GM12801 (cell line): Measurements from ENCODE around the gene PCED1A.

Source experiments
- TF ChIP-seq, protein P1 (sequence below): IDR thresholded peaks from one replicate; pipeline ENCODE4 v1.5.1; 2011; ENCODE audit warnings: control low read depth; ENCODE audit not compliant: insufficient read length; ENCODE audit errors: extremely low read depth

The PCED1A gene

DNA sequence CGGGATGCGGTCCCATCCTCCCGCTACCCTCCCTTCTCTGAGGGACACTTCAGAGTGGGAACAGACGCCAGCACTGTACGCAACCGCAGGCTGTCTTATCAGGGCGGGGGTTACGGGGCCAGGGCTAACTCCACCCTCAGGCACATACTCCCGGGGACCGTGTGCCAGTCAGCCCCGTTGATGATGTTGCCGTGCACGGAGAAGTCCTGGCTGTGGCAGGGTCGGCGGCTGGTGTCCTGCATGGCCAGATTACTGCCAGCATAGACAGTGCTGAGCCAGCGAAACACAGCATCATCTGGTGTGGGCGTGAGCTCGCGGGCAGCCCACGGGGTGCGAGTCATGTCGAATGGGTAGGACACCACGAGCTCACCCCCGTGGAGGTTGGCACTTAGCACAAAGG lies 45.0 kb downstream of the PCED1A start:
- TF ChIP-seq, protein P1, sequence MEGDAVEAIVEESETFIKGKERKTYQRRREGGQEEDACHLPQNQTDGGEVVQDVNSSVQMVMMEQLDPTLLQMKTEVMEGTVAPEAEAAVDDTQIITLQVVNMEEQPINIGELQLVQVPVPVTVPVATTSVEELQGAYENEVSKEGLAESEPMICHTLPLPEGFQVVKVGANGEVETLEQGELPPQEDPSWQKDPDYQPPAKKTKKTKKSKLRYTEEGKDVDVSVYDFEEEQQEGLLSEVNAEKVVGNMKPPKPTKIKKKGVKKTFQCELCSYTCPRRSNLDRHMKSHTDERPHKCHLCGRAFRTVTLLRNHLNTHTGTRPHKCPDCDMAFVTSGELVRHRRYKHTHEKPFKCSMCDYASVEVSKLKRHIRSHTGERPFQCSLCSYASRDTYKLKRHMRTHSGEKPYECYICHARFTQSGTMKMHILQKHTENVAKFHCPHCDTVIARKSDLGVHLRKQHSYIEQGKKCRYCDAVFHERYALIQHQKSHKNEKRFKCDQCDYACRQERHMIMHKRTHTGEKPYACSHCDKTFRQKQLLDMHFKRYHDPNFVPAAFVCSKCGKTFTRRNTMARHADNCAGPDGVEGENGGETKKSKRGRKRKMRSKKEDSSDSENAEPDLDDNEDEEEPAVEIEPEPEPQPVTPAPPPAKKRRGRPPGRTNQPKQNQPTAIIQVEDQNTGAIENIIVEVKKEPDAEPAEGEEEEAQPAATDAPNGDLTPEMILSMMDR = no peak

DNA sequence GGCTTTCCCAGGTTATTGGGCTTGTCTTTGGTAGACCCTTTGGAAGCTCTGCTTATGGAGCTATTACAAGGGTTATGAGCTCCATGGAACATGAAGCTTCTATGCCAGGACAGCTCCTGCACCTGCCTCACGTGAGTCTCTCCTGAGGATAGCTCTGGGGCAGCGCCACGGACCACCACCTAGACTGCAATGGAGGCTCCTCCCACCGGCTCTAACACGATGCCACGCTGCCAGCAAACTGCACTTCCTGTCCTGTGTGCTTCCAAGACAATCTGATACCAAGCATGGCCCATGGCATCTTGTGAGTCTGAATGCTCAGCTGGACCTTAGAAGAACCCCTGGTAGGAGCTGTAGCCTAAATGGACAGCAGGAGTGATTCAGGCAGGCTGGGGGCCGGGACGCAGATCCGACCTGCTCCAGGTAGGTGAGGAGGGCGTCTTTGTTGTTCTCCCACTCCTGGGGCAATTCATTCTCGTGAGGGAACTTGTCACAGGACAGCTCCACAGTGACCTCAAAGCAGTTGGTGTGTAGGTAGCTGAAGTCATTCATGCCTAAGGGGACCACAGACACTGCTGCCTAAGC lies 45.5 kb downstream of the PCED1A start:
- TF ChIP-seq, protein P1 = no peak

DNA sequence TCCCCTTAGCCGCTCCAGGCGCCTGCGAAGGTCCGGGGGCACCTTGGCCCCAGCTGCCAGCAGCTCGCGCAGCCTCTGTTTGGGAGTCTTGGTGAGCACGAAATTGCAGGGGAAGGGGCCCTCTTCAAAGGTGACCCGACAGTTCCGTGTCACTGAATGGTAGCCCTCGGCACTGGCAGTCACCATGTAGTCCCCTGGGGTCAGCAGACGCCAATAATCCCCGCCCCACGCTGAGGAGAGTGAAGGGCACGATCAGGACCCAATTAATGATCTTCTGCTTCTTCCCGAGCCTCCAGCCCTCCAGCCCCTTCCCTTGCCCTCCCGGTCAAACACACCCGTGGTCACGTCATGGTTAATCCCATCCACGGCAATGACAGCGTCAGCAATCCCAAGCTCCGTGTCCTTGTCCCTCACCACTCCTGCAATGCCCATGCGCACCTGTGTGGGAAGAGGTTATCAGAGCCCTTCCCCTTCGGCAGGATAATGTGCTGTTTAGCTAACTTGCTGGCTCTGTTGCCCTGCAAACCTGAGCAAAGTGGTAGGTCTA lies 46.2 kb downstream of the PCED1A start:
- TF ChIP-seq, protein P1 = no peak

DNA sequence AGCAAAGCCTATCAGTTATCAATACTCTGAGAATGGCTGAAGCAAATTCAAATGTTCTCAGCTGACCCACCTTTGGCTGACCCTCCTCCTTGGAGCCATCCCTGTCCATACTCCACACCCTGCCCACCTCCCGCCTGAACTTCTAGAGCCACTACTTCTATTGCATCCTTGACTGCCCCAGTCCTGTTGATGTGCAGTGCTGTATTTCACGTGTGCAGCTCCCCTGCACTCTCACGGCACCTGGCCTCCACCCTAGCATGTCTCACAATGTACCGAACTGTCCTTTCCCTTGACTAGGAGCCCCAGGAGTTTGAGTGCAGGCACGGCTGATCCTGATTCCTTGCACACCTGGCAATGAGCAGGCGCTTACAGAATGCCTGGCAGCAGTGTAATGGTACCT lies 47.0 kb downstream of the PCED1A start:
- TF ChIP-seq, protein P1 = no peak
